GM21529 (cell line): ENCODE results near the gene PLCG1.

Experiments
- ATAC-seq: cut with Tn5 transposase; IDR thresholded peaks from one replicate; pipeline ENCODE4 v1.9.1; 2021; ENCODE audit not compliant: unreplicated experiment

The PLCG1 gene

DNA sequence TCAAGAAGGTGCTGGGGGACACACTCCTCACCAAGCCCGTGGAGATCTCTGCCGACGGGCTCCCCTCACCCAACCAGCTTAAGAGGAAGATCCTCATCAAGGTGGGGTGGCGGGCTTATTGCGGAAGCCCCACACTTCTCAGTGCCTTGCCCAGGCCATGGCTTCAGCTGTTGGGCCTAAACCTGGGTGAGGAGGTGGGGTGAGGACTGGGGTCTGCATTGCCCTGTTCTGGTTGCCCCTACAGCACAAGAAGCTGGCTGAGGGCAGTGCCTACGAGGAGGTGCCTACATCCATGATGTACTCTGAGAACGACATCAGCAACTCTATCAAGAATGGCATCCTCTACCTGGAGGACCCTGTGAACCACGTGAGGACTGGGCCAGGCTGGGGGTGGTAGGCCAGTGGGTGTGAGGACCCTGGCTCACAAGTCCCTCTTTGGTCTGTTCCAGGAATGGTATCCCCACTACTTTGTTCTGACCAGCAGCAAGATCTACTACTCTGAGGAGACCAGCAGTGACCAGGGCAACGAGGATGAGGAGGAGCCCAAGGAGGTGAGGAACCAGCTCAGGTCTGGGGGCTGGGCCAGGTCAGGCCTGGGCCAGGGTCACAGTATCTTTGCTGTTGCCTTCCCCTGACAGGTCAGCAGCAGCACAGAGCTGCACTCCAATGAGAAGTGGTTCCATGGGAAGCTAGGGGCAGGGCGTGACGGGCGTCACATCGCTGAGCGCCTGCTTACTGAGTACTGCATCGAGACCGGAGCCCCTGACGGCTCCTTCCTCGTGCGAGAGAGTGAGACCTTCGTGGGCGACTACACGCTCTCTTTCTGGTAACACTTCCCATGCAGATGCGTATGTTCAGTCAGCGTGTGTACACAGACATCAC lies 27.9 kb downstream of the PLCG1 start:
- ATAC-seq, result no peak

DNA sequence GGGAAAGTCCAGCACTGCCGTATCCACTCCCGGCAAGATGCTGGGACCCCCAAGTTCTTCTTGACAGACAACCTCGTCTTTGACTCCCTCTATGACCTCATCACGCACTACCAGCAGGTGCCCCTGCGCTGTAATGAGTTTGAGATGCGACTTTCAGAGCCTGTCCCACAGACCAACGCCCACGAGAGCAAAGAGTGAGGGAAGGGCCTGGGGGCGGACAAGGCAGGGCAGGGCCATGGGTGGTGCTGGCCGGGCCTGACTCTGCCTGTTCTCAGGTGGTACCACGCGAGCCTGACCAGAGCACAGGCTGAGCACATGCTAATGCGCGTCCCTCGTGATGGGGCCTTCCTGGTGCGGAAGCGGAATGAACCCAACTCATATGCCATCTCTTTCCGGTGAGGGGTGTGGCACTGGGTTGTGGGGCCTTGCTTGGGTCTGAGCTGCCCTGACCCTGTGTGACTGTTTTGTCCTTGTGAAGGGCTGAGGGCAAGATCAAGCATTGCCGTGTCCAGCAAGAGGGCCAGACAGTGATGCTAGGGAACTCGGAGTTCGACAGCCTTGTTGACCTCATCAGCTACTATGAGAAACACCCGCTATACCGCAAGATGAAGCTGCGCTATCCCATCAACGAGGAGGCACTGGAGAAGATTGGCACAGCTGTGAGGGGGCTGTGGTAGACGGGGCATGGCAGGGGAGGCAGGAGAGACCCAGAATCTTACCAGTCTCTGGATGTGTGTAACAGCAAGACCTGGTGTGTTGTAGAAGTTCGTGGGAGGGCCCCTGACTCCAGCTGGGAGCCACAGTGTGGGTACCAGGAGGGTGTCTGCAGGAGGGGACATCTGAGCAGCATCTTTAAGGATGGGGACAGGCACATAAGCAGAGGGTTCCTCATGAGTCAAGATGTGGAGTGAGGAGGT lies 29.1 kb downstream of the PLCG1 start:
- ATAC-seq, result no peak

DNA sequence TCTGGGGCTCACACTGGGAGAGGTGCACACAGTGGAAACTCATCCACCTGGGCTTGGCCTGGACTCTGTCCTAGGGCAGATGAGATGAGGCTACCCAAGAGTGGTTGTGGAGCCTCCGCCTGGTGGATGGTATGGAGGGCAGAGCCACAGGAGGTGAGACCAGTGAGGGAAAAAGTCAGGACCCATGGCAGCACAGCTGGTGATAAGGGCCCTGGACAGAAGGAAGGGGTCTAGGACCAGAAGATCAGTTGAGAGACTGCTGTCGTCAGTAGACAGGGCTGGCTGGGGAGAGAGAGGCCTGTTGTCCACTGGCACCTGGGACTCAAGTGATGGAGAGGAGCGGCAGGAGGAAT lies 29.8 kb downstream of the PLCG1 start:
- no peak for ATAC-seq

DNA sequence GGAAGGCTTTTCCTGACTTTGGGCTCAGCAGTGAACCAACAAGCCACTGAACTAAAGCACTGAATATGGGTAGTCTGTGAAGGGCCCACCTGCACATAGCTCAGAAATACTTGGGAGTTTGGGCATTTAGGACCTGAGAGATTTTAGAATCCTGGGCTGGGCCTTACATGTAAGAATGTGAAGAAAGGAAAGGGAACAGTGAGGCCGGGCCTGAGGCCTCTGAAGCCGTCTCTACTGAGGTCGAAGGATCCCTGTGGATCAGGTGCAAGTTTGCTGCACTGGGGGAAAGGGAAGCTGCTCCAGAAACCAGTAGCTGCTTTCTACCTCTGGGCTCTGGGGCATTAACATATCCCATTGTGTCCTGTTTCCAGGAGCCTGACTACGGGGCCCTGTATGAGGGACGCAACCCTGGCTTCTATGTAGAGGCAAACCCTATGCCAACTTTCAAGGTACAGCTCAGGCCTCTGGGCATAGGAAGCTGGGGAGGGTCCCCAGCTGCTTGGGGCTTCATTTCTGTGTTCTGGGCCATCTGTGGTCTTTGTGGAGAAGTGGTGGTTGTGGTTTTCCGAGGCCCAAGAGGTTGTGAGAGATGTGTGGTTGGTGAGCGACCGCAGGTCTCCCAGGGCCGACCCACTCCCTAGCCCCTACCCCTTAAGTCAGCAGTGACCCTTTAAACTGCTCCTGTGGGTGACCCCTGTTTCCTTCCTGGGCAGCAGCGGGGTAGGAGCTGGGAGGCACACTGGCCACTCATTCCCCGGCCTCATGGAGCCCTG lies 30.3 kb downstream of the PLCG1 start:
- ATAC-seq, result no peak

DNA sequence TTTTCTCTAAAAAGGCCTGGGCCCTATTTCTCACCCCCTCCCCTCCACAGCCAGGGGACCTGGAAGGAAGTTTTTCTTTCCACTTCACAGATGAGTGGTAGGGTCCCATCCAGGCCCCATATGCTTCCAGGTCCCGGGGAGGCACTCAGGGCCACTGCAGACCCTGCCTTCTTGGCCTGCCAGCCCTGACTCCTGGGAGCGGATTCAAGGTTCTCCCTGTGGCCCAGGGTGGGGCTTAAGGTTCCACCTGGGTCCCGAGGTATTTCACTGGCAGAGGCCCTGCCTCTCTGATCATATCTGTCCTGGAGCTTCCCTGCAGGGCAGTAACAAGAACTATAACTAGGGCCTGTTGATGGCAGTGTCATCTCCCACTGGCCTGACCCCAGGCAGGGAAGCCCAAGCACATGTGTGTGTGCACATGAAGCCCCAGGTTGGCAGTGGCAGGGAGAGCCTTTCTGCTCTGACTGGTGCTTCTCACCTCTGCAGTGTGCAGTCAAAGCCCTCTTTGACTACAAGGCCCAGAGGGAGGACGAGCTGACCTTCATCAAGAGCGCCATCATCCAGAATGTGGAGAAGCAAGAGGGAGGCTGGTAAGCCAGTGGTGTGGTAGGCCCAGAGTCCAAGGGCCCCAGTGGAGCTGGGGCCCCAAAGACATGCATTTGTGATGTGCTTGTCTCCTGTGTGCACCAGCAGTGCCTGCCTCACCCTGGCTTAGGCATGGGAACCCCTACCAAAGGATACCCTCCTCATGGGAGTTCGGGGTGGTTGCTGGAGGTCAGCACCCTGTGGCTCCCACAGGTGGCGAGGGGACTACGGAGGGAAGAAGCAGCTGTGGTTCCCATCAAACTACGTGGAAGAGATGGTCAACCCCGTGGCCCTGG lies 31.2 kb downstream of the PLCG1 start:
- ATAC-seq, result no peak

DNA sequence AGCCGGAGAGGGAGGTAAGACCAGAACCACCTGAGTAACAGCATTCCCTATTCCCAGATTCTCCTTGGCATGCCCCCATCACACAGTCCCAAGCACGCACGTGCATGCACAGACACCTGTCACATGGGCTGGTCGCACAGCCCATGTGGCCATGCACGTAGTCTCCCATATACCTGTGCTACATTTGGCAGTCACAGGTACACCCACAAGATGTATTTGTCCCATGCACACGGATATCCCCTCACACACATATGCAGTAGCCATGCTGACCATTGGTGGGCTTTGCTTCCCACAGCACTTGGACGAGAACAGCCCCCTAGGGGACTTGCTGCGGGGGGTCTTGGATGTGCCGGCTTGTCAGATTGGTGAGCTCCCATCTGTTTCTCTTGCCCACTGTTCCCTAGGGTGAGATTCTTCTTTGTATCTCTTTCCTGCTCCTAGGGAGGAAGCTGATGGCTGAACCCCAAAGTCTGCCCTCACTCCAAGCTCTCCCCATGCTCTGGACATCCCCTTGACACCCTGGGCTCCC lies 31.9 kb downstream of the PLCG1 start:
- no peak for ATAC-seq

DNA sequence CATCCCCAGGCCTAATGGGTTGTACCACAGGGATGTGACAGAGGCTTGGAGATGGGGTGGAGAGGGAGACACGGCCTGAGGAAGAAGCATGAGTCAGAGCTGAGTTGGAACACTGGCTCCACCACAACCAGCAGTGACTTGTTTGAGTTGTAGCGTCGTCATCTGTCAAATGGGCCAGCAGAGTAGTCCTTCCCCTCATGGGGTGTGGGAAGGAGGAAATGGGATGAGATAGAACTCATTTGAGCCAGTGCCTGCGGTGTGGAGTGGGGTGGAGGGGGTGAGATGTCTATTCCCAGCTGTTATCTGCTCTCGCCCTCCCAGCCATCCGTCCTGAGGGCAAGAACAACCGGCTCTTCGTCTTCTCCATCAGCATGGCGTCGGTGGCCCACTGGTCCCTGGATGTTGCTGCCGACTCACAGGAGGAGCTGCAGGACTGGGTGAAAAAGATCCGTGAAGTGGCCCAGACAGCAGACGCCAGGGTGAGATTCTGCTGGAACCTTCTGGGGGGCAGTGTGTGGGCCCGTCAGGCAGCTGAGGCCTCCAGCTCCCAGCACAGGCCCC lies 32.5 kb downstream of the PLCG1 start:
- ATAC-seq, result no peak

DNA sequence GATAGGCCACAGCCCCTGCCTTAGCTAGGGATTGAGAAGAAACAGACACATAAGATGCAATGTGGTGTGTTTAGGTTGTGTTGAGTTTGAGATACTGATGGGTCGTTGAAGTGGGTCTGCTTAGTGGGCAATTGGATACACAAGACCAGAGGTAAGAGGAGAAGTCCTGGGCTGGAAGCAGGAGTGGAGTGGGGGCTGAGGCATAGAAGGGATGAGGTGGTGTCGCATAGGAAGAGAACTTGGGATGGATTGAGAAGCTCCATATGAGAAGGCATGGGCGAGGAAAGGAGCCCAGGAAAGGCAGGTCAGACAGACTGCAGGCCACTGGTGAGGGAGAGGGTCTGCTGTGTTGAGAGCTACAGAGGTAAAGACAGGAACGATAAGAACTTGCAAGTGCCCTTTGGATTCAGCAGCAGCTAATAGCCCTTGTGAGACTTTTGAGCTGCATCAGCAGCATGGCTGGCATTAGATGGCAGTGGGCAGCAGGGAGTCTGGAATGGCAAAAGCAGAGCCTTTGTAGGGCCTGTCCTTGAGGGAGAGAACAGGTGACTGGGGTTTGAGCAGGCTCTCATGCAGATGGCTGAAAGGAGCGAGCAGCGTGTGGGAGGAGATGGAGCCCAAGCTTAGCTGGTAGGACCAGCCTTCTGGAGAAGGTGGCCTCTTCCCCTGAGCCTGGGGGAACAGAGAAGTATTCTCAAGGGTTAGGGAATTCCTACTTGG lies 33.2 kb downstream of the PLCG1 start:
- no peak for ATAC-seq

DNA sequence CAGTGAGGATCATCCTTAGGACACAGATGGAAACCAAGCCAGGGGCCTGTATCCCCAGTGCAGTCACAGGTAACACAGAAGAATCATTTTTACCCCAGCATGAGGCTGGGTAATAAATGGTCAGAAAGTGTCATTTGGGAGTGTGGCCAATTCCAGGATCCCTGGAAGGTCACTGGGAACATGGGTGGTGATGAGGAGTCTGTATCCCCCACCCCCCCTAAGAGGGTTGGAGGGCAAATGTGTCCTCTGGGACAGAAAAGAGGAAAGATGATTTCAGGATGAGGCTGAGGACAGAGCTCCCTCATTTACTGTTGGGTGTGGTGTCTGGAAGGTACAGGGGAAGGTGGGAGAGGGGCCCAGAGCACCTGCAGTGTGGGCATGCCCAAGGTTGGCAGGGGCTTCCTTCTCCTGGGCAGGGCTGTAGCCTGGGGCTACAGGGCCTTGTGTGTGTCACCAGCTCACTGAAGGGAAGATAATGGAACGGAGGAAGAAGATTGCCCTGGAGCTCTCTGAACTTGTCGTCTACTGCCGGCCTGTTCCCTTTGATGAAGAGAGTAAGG lies 34.5 kb downstream of the PLCG1 start:
- no peak for ATAC-seq

DNA sequence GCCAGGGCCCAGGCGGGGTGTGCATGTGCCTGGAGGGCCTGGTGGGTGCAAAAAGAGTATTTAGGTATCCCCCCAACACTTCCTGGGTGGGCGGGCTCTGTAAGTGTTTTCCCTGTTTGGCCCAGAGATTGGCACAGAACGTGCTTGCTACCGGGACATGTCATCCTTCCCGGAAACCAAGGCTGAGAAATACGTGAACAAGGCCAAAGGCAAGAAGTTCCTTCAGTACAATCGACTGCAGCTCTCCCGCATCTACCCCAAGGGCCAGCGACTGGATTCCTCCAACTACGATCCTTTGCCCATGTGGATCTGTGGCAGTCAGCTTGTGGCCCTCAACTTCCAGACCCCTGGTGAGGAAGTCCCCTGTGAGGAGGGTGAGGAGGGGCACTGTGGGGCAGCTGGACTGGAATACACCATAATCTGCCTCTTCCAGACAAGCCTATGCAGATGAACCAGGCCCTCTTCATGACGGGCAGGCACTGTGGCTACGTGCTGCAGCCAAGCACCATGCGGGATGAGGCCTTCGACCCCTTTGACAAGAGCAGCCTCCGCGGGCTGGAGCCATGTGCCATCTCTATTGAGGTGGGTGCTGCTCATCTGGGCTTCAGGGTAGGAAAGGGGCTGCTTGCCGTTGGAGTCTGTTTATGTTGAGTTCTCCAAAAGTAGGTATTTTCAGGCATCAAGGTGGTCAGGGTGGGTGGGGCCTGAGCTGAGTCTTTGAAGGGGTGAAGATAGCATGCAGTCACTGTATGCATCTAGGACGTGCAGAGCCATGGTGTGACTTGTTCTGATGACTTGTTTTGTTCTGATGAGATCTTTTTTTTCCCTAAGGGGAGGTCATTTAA lies 35.2 kb downstream of the PLCG1 start:
- ATAC-seq, result no peak

DNA sequence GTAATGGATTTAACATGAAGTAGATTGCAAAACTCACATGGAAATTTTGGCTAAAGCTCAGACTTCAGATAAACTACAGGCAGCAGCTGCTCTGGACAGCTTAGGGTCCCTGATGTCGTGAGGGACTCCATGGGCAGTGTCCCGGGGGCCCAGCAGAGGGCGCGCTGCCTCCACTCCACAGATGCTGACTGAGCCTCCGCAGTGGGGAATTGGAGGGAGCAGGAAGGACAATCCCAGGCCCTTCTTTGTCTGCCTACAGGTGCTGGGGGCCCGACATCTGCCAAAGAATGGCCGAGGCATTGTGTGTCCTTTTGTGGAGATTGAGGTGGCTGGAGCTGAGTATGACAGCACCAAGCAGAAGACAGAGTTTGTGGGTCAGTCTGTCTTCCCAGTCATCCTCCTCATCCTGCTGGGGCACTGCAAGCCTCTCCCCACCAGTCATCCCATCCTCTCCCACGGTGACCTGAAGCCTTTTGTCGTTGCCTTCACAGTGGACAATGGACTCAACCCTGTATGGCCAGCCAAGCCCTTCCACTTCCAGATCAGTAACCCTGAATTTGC lies 35.9 kb downstream of the PLCG1 start:
- ATAC-seq, result no peak

DNA sequence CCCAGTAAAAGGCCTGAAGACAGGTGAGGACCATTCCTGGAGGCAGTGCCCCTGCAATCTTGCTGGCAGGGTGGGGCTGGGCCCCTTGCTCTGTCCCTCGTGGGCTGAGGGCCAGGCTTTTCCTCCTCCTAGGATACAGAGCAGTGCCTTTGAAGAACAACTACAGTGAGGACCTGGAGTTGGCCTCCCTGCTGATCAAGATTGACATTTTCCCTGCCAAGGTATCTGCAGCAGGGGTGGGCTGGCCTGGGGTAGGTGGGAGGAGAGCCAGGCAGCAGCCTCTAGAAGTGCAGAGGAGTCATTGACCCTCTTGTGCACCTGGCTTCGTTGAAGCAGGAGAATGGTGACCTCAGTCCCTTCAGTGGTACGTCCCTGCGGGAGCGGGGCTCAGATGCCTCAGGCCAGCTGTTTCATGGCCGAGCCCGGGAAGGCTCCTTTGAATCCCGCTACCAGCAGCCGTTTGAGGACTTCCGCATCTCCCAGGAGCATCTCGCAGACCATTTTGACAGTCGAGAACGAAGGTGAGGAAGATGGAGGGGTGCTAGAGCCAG lies 36.5 kb downstream of the PLCG1 start:
- no peak for ATAC-seq

DNA sequence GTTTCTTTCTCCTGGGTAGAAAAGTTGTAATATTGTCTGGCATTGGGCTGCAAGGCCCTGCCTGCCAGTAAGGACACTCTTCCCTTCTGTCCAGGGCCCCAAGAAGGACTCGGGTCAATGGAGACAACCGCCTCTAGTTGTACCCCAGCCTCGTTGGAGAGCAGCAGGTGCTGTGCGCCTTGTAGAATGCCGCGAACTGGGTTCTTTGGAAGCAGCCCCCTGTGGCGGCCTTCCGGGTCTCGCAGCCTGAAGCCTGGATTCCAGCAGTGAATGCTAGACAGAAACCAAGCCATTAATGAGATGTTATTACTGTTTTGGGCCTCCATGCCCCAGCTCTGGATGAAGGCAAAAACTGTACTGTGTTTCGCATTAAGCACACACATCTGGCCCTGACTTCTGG lies 37.0 kb downstream of the PLCG1 start:
- ATAC-seq, result no peak

DNA sequence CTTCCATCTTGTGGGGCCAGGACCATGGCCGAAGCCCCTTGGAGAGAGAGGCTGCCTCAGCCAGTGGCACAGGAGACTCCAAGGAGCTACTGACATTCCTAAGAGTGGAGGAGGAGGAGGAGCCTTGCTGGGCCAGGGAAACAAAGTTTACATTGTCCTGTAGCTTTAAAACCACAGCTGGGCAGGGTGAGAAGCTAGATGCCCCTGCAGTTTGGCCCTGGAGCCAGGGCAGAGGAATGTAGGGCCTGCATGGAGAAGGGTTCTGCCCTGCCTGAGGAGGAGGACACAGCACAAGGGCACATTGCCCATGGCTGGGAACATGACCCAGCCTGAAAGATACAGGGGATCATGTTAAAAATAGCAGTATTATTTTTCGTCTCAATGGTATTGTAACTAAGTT lies 37.4 kb downstream of the PLCG1 start:
- no peak for ATAC-seq

DNA sequence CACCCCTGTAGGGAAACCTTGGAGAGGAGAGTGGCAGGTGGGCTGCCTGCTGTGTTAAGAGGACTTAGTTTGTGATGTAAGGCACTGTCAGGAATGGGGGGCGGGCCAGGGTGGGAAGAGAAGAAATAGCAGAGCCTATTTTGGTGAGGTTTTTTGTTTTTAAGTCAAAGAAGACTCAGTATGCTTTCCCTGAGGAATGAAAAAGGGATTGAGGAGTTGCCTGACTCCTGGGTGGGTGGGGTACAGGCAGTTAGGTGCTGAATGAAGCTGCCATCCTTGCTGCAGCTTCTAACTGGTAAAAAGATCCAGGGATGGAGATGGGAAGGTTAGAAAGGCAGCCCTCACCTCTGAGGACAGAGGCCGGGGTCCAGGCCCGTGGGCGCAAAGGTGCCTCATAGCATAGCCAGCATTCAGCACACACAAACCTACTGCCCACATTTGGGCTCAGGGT lies 37.9 kb downstream of the PLCG1 start:
- ATAC-seq, result no peak

DNA sequence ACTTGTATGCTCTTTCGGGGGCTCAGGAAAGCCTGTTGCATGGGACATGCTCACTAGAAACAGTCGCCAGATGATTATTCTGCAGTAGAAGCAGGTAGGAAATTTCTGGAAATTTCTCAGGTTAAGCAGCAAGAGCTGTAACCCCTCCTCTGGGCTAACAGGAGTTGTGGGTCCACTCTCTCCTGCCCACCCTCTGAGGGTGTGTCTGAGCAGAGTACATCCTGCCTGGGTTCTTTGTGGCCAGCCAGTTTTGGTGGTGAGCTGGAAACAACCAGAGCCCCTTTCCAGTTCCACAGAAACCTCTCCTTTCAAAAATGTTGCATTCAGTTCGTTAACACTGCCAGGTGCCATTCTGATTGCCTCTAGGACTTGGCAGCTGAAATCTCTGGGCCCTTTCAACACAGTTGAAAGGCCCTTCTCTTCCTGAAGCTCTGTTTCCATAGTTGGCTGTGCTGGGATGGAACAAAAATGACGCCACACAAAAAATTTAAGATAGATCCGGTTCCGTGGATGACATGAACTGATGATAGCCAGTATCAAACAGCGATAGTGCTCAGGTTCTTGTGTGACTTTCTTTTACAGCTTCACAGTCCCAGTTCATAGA lies 38.5 kb downstream of the PLCG1 start:
- ATAC-seq, result no peak
